Stimulated activated CD8-positive, alpha-beta memory T cell treated with anti-CD3 and anti-CD28 coated beads, Interleukin-15, amount 100 ng/mL, for 1 hour (primary cell): ENCODE data around the gene FAT1.

Source experiments
- DNase-seq: peaks from one replicate; pipeline ENCODE4 v3.0.0-alpha.2; 2020; ENCODE audit warnings: low read depth

FAT1 gene

DNA sequence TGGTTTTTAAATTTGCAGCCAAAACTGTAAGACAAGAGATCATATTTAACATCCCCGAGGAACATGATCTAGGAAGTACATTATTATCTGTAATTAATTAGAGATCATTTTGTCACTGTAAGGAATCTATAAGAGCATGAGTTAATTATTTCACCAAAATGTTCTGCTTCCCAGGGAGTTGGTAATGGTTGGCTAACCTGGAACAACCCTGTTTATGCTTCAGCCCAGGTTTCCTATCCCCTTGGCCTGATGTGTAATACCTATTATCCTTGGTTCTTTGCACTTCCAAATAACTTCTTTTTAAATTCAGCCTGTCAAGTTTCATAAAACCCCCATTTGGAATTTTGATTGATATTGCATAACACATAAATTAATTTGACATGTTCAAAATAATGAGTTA is 161.9 kb downstream of the FAT1 start:
- DNase-seq: no peak

DNA sequence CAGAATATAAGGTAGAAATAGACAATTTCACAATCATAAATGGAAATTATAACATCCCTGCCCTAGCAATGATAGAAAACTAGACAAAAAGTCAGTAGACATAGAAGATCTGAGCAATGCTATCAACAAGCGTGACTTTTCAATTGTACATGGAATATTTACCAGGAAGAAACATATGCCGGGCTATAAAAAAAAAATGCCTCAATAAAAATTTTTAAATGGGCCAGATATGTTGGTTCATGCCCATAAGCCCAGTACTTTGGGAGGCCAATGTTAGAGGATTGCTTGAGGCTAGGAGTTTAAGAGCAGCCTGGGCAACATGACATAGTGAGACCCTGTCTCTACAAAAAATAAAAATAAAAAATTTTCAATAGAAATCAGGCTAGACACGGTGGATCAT is 163.0 kb downstream of the FAT1 start:
- no peak for DNase-seq

DNA sequence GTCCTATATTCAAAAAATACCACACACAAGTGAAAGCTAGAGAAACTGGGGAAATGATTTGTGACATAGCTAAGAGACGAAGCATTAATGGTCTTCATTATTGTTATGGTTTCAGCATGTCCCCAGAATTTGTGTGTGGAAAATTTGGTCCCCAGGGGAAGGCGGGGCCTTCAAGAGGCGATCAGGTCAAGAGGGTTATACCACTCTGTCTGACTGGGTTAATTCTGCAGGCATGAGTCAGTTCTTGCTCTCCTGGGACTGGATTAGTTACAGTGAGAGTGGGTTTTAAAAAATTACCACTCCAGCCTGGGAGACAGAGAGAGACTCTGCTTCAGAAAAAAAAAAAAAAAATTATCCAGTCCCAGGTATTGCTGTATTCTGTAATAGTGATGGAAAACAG is 166.2 kb downstream of the FAT1 start:
- no peak for DNase-seq

DNA sequence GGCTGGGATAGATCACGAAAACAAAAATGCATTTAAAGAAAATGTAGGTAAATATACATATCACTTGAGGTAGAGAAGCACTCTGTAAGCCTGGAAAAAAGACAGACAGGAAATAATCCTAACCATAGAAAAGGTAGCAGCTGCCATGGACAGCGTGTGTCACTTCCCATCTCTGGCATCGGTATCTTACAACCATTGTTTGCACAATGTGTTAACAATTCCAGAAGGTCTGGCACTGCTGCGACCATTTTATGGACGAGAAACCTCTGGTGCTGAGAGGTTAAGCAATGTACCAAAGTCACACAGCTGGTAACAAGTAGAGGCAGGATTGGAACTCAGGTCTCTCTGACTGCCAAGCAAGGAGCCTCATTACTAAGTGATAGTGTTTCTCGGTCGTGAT is 166.6 kb downstream of the FAT1 start:
- DNase-seq: no peak

DNA sequence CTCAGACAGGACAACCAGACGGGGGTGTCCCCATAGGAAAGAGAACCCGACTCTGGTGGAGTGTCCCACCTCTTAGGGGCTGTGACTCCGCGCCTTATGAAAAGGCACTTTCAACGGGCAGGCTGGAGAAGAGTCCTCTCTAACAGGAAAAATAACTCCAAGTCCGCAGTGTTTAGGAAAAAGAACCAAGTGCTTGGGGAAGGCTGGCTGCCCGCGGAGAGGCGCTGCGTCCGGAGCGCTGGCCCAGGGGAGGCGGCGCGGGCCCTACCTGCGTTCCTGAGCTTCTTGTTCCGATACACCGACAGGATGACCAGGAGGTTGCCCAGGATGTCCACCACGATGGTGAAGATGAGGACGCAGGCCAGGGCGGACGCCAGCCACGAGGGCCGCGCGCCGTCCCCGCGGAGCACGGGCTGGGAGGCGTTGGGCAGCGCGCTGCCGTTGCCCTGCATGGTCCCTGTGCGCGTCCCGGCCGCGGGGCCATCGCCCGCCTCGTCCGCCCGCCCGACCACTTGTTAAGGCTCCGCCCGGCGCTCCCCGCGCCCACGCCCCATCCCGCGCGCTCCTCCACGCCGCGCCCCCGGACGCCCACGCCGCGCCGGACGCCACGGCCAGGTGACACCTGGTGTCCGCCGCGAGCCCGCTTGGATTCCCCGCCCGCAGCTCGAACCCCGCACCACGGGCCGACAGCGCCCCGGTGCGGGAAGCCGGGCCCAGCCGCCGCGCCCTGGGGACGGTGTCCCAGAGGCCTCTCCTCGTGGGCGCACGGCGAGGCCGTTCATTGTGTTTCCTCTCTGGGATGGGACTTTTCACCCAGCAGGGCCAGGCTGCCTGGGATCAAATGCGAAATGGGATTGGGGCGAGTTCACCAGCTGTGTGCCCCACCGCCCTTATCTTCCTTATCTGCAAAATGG is 168.5 kb downstream of the FAT1 start, which contains the start of gene MTNR1A:
Gene MTNR1A (minus strand): TSS at position 654 of the 914 bp plus-strand sequence. CDS start 202 bp downstream, at position 452.
- DNase-seq: no peak

DNA sequence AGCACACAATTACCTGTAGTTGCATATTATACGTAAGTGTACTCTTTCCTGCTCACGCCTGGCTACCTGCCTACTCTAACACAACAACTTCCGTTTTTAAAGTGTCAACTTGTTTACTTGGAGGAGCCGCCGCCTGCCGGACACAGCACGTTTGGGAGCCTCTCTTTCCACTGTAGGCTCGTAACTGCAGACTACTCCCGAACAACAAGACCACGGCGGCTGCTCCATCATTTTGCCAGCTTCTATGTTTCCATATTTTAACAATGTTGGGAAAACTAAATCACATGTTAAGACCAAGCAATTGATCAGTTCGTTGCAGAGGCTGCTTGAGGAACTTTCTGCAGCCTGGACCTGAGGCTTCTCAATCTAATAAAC is 169.1 kb downstream of the FAT1 start:
- no peak for DNase-seq

DNA sequence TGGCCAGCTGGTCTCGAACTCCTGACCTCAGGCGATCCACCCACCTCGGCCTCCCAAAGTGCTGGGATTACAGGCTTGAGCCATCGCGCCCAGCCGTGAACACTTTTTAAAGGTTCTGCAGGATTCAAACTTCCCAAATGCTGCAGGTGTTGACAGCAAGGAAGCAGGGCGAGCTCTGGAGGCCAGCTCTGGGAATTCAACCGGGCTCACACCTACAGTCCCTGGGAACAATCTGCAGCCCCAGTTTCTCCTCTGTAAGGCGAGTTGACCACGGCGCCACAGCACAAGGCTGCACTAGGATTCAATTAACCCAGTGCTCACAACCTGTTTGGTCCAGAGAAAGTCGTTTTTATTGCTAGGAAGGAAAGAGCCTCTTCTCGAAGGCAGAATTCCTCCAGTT is 169.9 kb downstream of the FAT1 start:
- no peak for DNase-seq

DNA sequence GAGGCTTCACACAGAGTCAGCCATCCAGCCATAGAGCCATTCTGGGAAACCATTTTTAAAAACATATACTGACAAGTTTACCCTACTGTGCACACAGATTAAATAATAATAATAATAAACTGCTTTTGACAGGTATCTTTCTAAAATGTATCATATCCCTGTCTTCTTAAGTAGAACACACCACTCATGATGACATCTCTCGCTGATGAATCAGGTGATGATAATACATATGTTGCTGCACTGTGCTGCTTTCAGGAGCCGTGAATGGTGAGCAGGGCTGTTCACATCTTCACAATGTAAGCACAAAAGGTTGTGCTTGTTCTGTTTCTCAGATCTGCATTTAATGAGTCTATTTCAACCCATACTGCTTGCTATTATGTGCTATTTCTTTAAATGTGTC is 171.8 kb downstream of the FAT1 start:
- DNase-seq: no peak

DNA sequence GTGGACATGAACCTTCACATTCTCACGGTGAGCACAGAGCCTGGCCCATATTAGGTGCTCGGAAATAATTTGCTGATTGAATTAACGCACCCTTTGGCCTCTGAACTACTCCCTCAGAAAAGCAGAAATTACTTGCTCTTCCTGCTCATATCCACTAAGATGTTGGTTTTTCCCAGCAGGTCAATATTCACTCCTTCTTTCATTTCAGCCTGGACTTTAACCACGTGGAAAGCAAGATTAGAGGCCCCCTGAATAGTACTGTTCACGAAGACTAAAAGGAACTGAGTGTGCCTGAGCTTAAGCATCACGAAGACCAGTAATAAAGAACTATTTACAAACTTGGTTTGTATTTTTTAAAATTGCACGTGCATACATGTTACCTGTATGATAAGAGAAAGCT is 178.2 kb downstream of the FAT1 start:
- no peak for DNase-seq

DNA sequence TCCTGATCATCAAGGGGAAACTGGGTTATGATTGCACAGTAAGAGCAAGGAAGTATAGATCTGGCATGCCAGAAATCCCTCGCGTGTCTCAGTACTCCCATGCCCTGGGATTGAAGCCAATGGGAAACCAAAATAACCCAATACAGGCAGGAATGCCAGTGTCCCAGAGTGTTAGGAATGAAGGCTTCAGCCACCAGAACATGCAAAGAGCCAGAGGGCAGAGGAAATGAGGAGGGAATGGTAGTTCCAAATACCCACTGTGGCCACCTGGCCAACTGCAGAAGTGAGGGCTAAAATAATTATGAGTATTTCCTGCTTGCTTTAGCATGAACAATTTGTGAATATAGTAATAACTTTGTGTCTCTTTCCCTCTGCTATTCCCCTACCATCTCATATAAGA is 180.4 kb downstream of the FAT1 start:
- DNase-seq: no peak

DNA sequence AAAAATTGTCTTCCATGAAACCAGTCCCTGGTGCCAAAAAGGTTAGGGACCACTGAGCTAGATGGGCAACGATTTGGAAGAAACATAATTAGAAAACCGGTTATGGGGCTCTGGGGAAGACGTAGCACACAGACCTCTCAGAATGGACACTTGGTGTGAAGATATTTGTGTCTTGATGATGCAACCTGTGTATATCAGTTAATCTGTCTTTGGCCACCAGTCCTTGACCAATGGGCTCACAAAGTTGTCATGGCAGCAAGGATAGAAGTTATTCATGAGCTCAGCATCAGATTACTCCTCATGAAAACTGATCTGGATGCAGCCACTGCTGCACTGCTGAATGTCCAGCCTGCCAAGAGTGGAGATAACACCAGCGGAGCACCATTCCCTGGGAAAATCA is 181.9 kb downstream of the FAT1 start:
- no peak for DNase-seq

DNA sequence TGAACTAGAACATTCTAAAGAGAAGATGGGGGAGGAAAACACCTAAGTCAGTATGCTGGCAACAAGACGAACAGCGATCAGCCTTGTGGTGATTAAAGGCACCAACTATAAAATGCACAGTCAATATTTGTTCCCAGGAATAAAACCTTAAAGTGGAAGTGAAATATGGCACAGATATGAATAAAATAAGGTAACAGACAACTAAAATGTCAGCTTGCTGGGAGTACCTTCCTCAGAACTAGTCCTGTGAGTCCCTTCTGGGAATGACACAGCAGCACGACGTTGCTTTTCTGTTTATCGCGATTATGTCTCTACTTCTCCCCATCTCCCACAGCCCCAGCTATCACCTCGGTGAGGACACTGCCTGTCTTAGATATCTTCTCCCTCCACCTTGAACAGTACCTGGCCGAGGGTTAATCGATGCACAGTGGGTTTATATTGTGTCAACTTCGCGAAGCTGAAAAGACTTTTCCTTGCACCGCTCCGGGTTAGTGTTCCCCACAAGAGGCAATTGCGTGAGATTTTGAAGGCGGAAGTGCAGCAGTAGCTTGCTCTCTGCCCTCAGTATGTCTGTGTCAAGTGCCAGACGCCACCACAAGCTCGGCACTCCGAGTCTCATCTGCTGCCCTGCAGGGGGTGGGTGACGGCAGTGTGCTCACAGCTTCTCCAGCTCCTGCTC is 185.7 kb downstream of the FAT1 start:
- no peak for DNase-seq
